ENCODE measurements around the gene POU6F2. TPM values are rescaled to one million over a fixed set of nuclear protein-coding genes. Genes with fewer than 3 reads are reported as not detected.

The POU6F2 gene
- total RNA-seq, 1 experiment from 2014 or later, result 0.27 TPM

GRCh38 chr7:39339591-39339990 lies 361.9 kb downstream of the POU6F2 start:
- POLR2A ChIA-PET, result no interaction called here
- H3K4me1 ChIP-seq (ENCODE audit: control insufficient read depth in 1 of 2, insufficient read depth in 2 of 2, low read length in 2 of 2), result no peaks in the 10 kb centered on the region
- ATAC-seq (no peak), DNase-seq (ENCODE audit: low read depth, low spot score) (no peak)
- H3K9ac ChIP-seq (ENCODE audit: low read length), result no peak overlapping the region
- H3K79me2 ChIP-seq (ENCODE audit: insufficient read depth, low read length), result no peaks in the 10 kb centered on the region
- H3K27me3 ChIP-seq (ENCODE audit: insufficient read depth, low read length), result peaks cover 65% of the 10 kb centered on the region
- H4K20me1 ChIP-seq (ENCODE audit: insufficient read depth), result no peaks in the 10 kb centered on the region
- no peak overlapping the region for H3K4me2 ChIP-seq (ENCODE audit: low read length)
- TF ChIP-seq MAX (IDR thresholded peaks at IDR 0.05), result no peak
- no peak for TF ChIP-seq CBX3 (IDR thresholded peaks at IDR 0.05; ENCODE audit: low read depth)
- TF ChIP-seq ATF3 (IDR thresholded peaks at IDR 0.05), result no peak
- TF ChIP-seq ZNF274 (IDR thresholded peaks at IDR 0.05; ENCODE audit: low read depth, low read length), result no peak
- TF ChIP-seq SP1 (IDR thresholded peaks at IDR 0.05; ENCODE audit: low read depth), result no peak
- H3K9me3 ChIP-seq (ENCODE audit: control insufficient read depth in 1 of 2, insufficient read depth in 1 of 2, low read depth in 1 of 2, low read length in 2 of 2), result no peaks in the 10 kb centered on the region
- CTCF ChIA-PET, result no interaction called here
- H3K27ac ChIP-seq (ENCODE audit: low read depth, low read length), result no peak overlapping the region
- no peak overlapping the region for H2AFZ ChIP-seq (ENCODE audit: low read depth, low read length, poor library complexity, severe bottlenecking)
- H3K4me3 ChIP-seq (replicated peaks in 1 of 2; ENCODE audit: low read depth in 1 of 2, low read length in 2 of 2), result no peak overlapping the region
- intact Hi-C loops (cut with micrococcal nuclease), result no loop called here
- no TSS peak for BruUV-seq (replicated peaks)
- no peaks in the 10 kb centered on the region for H3K9me2 ChIP-seq (ENCODE audit: insufficient read depth)
- H3K36me3 ChIP-seq (ENCODE audit: control insufficient read depth in 1 of 2, insufficient read depth in 2 of 2, low read length in 2 of 2), result no peaks in the 10 kb centered on the region
- RAD21 ChIA-PET (ENCODE audit: low non-redundant PET in 1 of 2, low total read pairs in 2 of 2, uncharacterized antibody in 2 of 2, unreplicated experiment in 2 of 2), result no interaction called here

DNA sequence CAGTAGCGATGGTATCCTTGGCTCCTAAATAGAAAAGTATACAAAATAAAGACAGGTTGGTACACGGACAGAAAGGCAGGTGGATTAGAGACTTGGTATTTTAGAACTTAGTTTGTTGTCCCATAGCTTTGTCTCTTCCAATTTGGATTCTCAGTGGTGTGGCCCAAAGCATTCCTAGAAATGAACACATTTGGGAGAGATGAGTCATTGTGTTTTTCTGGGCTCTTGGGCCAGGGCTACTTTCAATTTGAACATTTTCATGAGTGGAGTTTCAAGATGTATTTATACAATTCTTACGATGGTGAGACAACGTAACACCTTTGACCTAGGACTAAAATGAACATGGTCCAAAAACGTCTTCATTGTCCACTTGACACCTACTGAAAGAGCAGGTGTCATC lies 363.4 kb downstream of the POU6F2 start:
- H3K4me3 ChIP-seq (replicated peaks in 1 of 2; ENCODE audit: low read depth in 1 of 2, low read length in 2 of 2), result no peak overlapping the region
- H3K27me3 ChIP-seq (ENCODE audit: insufficient read depth, low read length), result peaks cover 58% of the 10 kb centered on the region
- ChIA-PET POLR2A (no interaction called here), RAD21 (ENCODE audit: low non-redundant PET in 1 of 2, low total read pairs in 2 of 2, uncharacterized antibody in 2 of 2, unreplicated experiment in 2 of 2) (no interaction called here), CTCF (no interaction called here)
- H3K9me2 ChIP-seq (ENCODE audit: insufficient read depth), result no peaks in the 10 kb centered on the region
- no peaks in the 10 kb centered on the region for H4K20me1 ChIP-seq (ENCODE audit: insufficient read depth)
- no peak overlapping the region for H3K9ac ChIP-seq (ENCODE audit: low read length)
- H3K79me2 ChIP-seq (ENCODE audit: insufficient read depth, low read length), result no peaks in the 10 kb centered on the region
- H3K4me1 ChIP-seq (ENCODE audit: control insufficient read depth in 1 of 2, insufficient read depth in 2 of 2, low read length in 2 of 2), result no peaks in the 10 kb centered on the region
- no TSS peak for BruUV-seq (replicated peaks)
- no peak overlapping the region for H3K27ac ChIP-seq (ENCODE audit: low read depth, low read length)
- H2AFZ ChIP-seq (ENCODE audit: low read depth, low read length, poor library complexity, severe bottlenecking), result no peak overlapping the region
- intact Hi-C loops (cut with micrococcal nuclease), result no loop called here
- no peaks in the 10 kb centered on the region for H3K36me3 ChIP-seq (ENCODE audit: control insufficient read depth in 1 of 2, insufficient read depth in 2 of 2, low read length in 2 of 2)
- no peaks in the 10 kb centered on the region for H3K9me3 ChIP-seq (ENCODE audit: control insufficient read depth in 1 of 2, insufficient read depth in 1 of 2, low read depth in 1 of 2, low read length in 2 of 2)
- DNase-seq (ENCODE audit: low read depth, low spot score) (no peak), ATAC-seq (no peak)
- H3K4me2 ChIP-seq (ENCODE audit: low read length), result no peak overlapping the region
- TF ChIP-seq SIN3A (IDR thresholded peaks at IDR 0.05; ENCODE audit: low read depth) (no peak), ELF1 (IDR thresholded peaks at IDR 0.05; ENCODE audit: borderline replicate concordance, low read depth) (no peak), ZNF274 (IDR thresholded peaks at IDR 0.05; ENCODE audit: low read depth, low read length) (no peak), EZH2phosphoT487 (IDR thresholded peaks at IDR 0.05; ENCODE audit: borderline replicate concordance) (no peak), MAX (IDR thresholded peaks at IDR 0.05) (no peak), YY1 (IDR thresholded peaks at IDR 0.05; ENCODE audit: extremely low read depth, insufficient replicate concordance, low read depth, low read length) (no peak), POLR2AphosphoS5 (IDR thresholded peaks at IDR 0.05; ENCODE audit: low read depth, low read length) (no peak), POLR2A (IDR thresholded peaks at IDR 0.05; ENCODE audit: borderline replicate concordance, extremely low read depth, insufficient read depth, insufficient read length) (no peak), REST (IDR thresholded peaks at IDR 0.05; ENCODE audit: low read depth) (no peak)
- TF ChIP-seq, protein P1, sequence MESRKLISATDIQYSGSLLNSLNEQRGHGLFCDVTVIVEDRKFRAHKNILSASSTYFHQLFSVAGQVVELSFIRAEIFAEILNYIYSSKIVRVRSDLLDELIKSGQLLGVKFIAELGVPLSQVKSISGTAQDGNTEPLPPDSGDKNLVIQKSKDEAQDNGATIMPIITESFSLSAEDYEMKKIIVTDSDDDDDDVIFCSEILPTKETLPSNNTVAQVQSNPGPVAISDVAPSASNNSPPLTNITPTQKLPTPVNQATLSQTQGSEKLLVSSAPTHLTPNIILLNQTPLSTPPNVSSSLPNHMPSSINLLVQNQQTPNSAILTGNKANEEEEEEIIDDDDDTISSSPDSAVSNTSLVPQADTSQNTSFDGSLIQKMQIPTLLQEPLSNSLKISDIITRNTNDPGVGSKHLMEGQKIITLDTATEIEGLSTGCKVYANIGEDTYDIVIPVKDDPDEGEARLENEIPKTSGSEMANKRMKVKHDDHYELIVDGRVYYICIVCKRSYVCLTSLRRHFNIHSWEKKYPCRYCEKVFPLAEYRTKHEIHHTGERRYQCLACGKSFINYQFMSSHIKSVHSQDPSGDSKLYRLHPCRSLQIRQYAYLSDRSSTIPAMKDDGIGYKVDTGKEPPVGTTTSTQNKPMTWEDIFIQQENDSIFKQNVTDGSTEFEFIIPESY (IDR thresholded peaks at IDR 0.05; ENCODE audit: extremely low read depth, insufficient replicate concordance, low read length), result no peak
